Spinal cord (tissue), 10 donors: ENCODE results near the gene IQSEC2. TPM values are rescaled to one million over a fixed set of nuclear protein-coding genes. Genes with fewer than 3 reads are reported as not detected.

Experiments used
- DNase-seq, 6 donors: peaks; one replicate each; pipeline versions ENCODE4 v3.0.0 to v3.0.0-alpha.2; 2013 to 2015; ENCODE audit warnings: low spot score in 6 of 6, low read depth in 4 of 6
- H3K27ac ChIP-seq: one replicate; pipeline ENCODE4 v1.5.1; 2013; ENCODE audit warnings: low read depth, low read length, control low read depth
- H3K27me3 ChIP-seq: one replicate; pipeline ENCODE4 v1.6.1; 2013; ENCODE audit warnings: low read length; ENCODE audit not compliant: control insufficient read depth, insufficient read depth
- H3K36me3 ChIP-seq: one replicate; pipeline ENCODE4 v1.6.1; 2013; ENCODE audit warnings: low read length; ENCODE audit not compliant: control insufficient read depth, insufficient read depth
- H3K4me1 ChIP-seq: one replicate; pipeline ENCODE4 v1.6.1; 2013; ENCODE audit warnings: low read length; ENCODE audit not compliant: control insufficient read depth, insufficient read depth
- H3K4me3 ChIP-seq: one replicate; pipeline ENCODE4 v1.5.1; 2013; ENCODE audit warnings: low read depth, low read length, control low read depth
- H3K9me3 ChIP-seq: one replicate; pipeline ENCODE4 v1.6.1; 2013; ENCODE audit warnings: low read length; ENCODE audit not compliant: control insufficient read depth, insufficient read depth
- WGBS: methylation state at CpG from one replicate; pipeline ENCODE4 v1.1.5; 2013; ENCODE audit warnings: missing lambda C conversion rate; ENCODE audit not compliant: insufficient coverage; 5-methylcytosine and 5-hydroxymethylcytosine counted together
- polyA plus RNA-seq, 2 donors: library from polyadenylated mRNA; unstranded; fragments of 120-200 nt; gene quantifications; one replicate each; pipeline ENCODE4 v1.2.1, GENCODE V29; 2013; ENCODE audit not compliant: insufficient read length in 2 of 2
- total RNA-seq, 2 donors: library from RNA; depleted of rRNA in 1 of 2; stranded (reverse); fragments of 120-200 nt in 1 of 2; fragments of >200 nt in 1 of 2; gene quantifications; one replicate each; pipeline versions ENCODE4 v1.2.3 to v1.2.4, GENCODE V29; 2013 to 2014
- donor health status: healthy.

Gene IQSEC2
- total and polyA plus RNA-seq, 4 donors = 11.8 to 47.8 (median 28.8) TPM

DNA sequence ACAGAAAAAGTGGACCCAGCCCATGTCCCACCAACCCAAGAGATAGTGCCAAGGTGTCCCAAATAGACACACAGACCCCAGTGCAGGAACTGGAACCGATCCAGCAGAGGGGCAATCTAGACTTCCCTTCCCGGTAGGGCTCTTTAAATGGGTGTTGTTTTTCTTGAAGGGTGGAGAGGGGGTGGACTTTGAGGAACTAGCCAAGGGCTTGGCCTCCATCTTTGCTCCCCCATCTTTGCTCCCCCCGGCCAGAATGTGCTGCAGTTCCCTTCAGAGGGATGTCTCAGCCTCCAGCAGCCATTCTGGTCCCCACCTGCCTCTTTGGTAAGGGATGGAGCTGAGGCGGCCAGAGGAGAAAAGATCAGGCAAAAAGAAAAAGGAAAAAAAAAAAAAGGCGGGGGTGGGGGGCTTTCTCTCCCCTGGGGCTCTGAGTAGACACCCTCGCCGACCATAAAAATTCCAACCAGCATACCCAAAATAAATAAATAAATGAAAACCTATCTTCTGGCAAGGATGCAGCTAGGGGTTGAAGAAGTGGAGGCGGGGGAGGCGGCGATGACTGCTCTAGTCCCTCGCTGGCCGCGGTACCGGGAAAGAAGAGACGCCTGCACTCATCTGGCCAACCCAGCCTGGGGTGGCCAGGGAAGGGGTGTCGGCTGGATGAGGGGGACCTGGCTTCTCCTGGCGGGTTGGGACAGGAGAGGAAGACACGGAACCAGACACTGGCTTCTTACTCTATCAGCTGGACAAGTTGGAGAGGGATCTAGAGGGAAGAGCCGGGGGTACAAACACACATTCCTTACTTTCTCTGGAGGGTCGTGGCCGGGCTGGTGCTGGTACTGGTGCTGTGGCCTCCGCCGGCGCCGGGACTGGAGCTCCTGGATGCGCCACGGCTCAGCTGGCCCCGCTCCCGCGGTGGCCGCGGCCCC lies 38.5 kb upstream of the IQSEC2 start:
- Histone ChIP-seq H3K4me3 (peak overlapping the region; percentile 43), H3K4me1 (peaks cover 50% of the 10 kb centered on the region), H3K36me3 (no peaks in the 10 kb centered on the region), H3K9me3 (no peaks in the 10 kb centered on the region), H3K27me3 (peaks cover 70% of the 10 kb centered on the region), H3K27ac (no peak overlapping the region)
- peak in 2 of 6 donors; percentile 21 to 30 for DNase-seq
- WGBS = 6% methylated on average over 22 of the region's 32 CpGs

DNA sequence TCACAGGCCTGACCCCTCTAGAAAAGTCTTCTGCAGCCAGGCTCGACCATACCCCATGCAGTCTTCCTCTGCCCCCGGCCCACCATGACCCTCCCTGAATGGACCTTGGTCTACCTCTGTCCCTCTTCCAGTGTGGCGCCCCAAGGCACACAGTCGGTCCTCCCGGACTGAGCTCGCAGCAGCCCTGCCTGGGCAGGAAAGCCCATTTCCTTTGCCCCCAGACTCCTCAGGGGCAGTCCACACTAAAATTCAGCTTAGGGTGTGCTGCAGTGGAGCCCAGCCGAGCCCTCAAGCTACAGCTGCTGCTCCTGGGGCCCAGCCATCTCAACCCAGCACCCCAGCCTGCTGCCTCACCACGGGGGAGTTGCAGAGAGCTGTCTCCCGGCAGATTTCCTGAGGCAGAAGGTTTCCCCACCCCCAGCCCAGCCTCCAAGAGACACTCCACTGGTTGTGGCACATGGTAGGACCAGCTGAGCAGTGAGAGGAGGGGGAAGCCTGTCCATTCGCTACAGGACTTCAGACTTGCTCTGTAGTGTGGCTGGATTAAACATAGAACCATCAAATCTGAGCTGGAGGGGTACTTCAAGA lies 37.5 kb upstream of the IQSEC2 start:
- Histone ChIP-seq H3K27me3 (peaks cover 69% of the 10 kb centered on the region), H3K9me3 (no peaks in the 10 kb centered on the region), H3K4me1 (peaks cover 50% of the 10 kb centered on the region), H3K4me3 (peak overlapping the region; percentile 43), H3K36me3 (no peaks in the 10 kb centered on the region), H3K27ac (no peak overlapping the region)
- 48% methylated on average over 8 of the region's 10 CpGs for WGBS
- DNase-seq = peak in 2 of 6 donors; percentile 1 to 20

DNA sequence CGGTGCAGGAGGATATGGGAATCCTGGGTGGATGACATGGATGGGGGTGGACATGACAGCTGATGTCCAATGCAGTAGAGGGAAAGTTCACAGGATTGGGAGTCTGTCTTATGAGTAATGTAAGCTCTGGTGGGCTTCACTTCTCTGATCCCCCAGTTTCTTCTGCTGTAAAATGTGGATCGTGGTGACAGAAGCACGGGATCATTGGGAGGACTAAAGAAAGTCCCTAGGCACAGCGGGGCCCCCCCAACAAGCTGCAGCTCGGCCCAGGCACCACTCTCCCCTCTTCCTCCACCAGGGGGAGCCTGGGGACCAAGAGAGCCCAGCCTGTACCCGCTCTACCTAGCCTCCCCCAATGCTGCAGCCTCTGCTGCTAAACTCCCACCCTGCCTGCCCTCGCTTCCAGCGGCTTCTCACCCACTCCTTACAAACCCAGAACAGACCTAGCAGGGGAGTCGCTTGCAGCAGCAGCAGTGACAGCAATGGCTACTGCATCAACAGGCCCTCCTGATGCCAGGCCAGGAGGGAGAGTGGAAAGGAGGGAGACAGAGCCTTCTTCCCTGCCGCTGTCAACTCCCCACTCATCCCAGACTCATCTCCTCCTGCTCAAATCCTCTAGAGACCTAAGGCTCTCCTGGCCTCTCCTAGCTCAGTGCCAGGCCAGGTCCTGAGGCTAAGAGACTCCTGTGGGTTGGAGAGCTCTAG lies 36.1 kb upstream of the IQSEC2 start:
- Histone ChIP-seq H3K27me3 (peaks cover 59% of the 10 kb centered on the region), H3K9me3 (no peaks in the 10 kb centered on the region), H3K36me3 (no peaks in the 10 kb centered on the region), H3K4me3 (no peak overlapping the region), H3K27ac (no peak overlapping the region), H3K4me1 (peaks cover 50% of the 10 kb centered on the region)
- DNase-seq = peak in 5 of 6 donors; percentile 42 to 86 (median 55)
- WGBS = 6% methylated on average over 3 of the region's 10 CpGs

DNA sequence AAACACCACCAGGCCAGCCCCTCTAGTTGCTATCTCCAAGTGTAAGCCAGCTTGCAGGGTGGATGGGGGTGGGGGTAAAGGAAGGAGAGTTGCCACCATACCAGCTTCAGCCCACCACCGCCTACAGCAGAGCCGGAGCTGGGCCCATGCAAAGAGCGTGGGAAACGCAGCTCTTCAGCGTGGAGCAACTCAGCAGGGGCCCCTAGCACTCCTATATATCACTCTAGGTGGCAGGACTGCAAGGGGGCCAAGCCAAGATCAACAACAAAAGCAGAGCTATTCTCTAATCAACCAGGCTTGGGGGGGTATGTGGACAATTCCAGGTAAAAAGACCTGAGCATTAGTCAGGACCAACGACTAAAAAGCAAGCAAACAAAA lies 35.5 kb upstream of the IQSEC2 start:
- WGBS = no CpG with 5 or more reads among the region's 6 CpGs

DNA sequence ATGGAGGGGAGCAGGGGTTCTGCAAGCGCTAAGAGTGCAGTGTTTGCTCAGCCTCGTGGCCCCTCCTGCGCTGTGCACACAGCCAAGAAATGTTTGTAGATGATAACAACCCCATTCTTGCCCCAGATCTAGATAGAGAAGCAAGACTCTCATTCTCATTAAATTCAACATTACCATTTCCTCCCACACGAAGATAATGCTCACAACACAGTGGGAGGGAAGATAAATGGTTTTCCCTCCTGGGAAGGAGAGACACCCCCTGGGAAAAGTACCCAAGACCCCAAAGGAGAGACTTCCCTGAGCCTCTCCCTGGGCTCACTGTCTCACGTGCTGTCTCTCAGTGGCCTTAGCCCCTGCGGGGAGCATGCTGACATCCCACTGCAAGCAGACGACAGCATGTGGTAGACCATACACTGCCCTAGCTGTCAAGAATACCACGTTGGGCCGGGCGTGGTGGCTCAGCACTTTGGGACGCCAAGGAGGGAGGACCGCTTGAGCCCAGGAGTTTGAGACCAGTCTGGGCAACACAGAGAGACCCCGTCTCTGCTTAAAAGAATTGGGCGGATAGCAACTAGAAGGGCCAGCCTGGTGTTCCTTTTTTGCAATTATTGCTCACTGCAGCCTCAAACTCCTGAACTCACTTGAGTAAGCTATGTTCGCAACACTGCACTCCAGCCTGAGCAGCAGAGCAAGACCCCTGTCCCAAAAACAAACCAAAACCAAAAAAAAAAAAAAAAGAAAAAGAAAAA lies 34.9 kb upstream of the IQSEC2 start:
- WGBS = 46% methylated on average over 13 of the region's 15 CpGs
- no peak for DNase-seq
- Histone ChIP-seq H3K36me3 (no peaks in the 10 kb centered on the region), H3K4me3 (no peak overlapping the region), H3K27me3 (peaks cover 55% of the 10 kb centered on the region), H3K27ac (no peak overlapping the region), H3K9me3 (no peaks in the 10 kb centered on the region), H3K4me1 (peaks cover 44% of the 10 kb centered on the region)

More for the DNA sequence above, 35.5 kb upstream of the IQSEC2 start:
- no peaks in the 10 kb centered on the region for H3K36me3 ChIP-seq
- peaks cover 56% of the 10 kb centered on the region for H3K27me3 ChIP-seq
- peak in 1 of 6 donors; percentile 23 for DNase-seq
- peaks cover 49% of the 10 kb centered on the region for H3K4me1 ChIP-seq
- no peaks in the 10 kb centered on the region for H3K9me3 ChIP-seq
- no peak overlapping the region for H3K4me3 ChIP-seq
- H3K27ac ChIP-seq = no peak overlapping the region

DNA sequence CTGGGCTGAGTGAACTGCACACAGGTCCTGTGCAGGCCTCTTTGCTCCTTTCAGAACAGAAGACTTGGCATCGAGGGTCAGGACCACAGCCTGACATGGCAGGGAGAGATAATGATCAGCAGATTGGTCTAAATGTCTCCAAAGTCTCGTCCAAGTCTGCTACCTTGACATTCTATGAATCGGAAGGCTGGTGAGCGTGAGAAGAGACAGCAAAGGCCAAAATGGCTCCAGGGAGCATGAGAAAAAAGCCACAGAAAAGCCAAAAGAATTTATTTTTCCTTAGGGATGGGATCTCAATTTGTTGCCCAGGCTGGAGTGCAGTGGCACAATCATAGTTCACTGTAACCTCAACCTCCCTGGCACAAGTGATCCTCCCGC lies 32.3 kb upstream of the IQSEC2 start:
- Histone ChIP-seq H3K4me1 (peaks cover 24% of the 10 kb centered on the region), H3K9me3 (no peaks in the 10 kb centered on the region), H3K36me3 (no peaks in the 10 kb centered on the region), H3K27me3 (peaks cover 45% of the 10 kb centered on the region), H3K27ac (peak overlapping the region; percentile 29), H3K4me3 (no peak overlapping the region)
- DNase-seq = no peak
- 55% methylated on average over 4 of the region's 5 CpGs for WGBS

DNA sequence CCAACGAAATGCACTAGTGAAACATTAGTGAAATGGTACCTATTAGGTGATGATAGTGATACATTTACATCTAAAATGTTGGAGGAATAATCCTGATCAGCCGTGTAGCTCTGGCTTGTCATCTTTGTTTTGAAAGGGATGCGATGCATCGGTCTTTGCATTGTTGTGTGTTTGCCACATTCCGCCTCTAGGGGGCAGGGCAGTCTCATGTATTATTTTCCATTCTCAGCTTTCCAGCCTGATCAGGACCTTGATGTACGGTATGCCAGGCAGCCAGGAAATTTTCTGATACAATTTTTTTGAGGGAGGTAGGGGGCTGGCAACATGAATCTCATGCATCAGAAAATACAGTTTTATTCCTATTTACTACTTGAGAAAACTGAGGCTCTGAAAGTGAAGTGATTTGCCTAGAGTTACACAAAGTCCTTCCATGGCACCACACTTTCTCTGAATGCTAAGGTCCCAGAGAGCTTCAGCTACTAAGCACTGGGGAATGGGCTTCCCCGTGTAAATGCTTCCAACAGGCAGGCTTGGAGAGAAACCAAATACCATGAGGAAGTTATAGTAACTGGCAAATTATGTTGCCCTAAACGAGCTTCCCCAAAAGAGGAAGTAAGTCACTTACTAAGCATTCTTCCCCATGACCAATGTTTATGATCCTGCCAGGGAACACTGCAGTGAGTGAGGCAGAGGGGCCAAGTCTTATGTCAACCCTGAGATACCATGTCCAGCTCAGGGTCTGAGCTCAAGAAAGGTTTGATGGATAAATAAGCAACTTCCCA lies 31.8 kb upstream of the IQSEC2 start:
- Histone ChIP-seq H3K9me3 (no peaks in the 10 kb centered on the region), H3K4me3 (no peak overlapping the region), H3K36me3 (no peaks in the 10 kb centered on the region), H3K27ac (peak overlapping the region; percentile 29), H3K27me3 (peaks cover 41% of the 10 kb centered on the region), H3K4me1 (peaks cover 18% of the 10 kb centered on the region)
- peak in 2 of 6 donors; percentile 86 to 87 for DNase-seq
- 0% methylated on average over 3 of the region's 8 CpGs for WGBS

DNA sequence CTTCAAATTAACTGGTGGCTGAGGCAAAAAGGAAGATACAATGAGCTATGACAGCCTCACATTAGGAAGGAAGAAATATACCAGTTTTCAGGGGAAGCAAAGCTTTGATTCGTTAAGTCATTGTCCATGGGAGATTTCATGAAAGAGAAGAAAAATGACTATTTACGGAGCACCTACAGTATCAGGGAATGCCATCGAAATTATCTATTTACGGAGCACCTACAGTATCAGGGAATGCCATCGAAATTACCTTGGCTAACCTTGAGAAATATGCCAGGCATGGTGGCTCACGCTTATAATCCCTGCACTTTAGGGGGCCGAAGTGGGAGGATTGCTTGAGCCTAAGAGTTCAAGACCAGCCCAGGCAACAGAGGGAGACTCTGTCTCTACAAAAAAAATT lies 28.5 kb upstream of the IQSEC2 start:
- DNase-seq = no peak
- Histone ChIP-seq H3K4me3 (no peak overlapping the region), H3K36me3 (peaks cover 2% of the 10 kb centered on the region), H3K27me3 (peaks cover 29% of the 10 kb centered on the region), H3K27ac (no peak overlapping the region), H3K9me3 (no peaks in the 10 kb centered on the region), H3K4me1 (peaks cover 8% of the 10 kb centered on the region)
- 94% methylated on average over 4 of the region's 7 CpGs for WGBS
